Heart left ventricle (tissue), 13 donors: ENCODE results near the gene TEX55.

Source experiments
- CTCF ChIP-seq, 12 donors: fragments of 200-600 bp; sonication (generic) in 4 of 12; IDR thresholded peaks; one replicate each; pipeline versions ENCODE4 v1.5.0 to v1.8.0; 2018 to 2022; ENCODE audit warnings: antibody characterized with exemption in 12 of 12, mild to moderate bottlenecking in 5 of 12
- POLR2A ChIP-seq, 2 donors: fragments of 450-650 bp; IDR thresholded peaks; one replicate each; pipeline ENCODE4 v1.6.1; 2017; ENCODE audit warnings: antibody characterized with exemption in 2 of 2, mild to moderate bottlenecking in 2 of 2, moderate library complexity in 2 of 2
- donor health status: ischemic (EF 13 %, LVEDD 7.1; RV severe dilation, severe dysfunction).
- donor health status: DM: no; HTN: yes; CAD: no.
- donor health status: DM: no; HTN: no; CAD: no.
- donor health status: ischemic (EF 25% LVEDD 6.9; RV normal size, moderate dysfunction).
- donor health status: ischemic (EF 25% LVEDD 5.7; RV mildly dilated, moderate dysfunction).
- donor health status: ischemic (EF 35%, LVEDD 5.7; RV mildly dilated, moderate dysfunction).
- donor health status: nonischemic (EF 11% LVEDD 7.7; RV severe dilation, severe dysfunction).
- donor health status: DM: yes; HTN: yes; CAD: no.
- donor health status: PGD.
- donor health status: ischemic (EF 29% LVEDD 5.4; RV normal size, mild dysfunction).
- donor health status: nonischemic (EF 23%, LVEDD 6.1; RV moderate dilation, normal function).

- TF ChIP-seq CTCF (IDR thresholded peaks at IDR 0.05) (no peak), POLR2A (IDR thresholded peaks at IDR 0.05) (no peak)
These were observed 14.4 kb downstream of the TEX55 start for GRCh38 chr3:119160361-119160760.
